COLO829 (cell line): ENCODE measurements around the gene BRF1.
A peak's percentile ranks its signal among the peaks of the same experiment; 100 is the strongest.
"Not testable (repeated sequence)": the region's sequence is repeated elsewhere in the genome, so short reads cannot be mapped to it uniquely, and the experiment has no call there.

Experiments
- DNase-seq: peaks from one replicate; pipeline ENCODE4 v3.0.0; 2012; ENCODE audit warnings: low spot score

The BRF1 gene

DNA sequence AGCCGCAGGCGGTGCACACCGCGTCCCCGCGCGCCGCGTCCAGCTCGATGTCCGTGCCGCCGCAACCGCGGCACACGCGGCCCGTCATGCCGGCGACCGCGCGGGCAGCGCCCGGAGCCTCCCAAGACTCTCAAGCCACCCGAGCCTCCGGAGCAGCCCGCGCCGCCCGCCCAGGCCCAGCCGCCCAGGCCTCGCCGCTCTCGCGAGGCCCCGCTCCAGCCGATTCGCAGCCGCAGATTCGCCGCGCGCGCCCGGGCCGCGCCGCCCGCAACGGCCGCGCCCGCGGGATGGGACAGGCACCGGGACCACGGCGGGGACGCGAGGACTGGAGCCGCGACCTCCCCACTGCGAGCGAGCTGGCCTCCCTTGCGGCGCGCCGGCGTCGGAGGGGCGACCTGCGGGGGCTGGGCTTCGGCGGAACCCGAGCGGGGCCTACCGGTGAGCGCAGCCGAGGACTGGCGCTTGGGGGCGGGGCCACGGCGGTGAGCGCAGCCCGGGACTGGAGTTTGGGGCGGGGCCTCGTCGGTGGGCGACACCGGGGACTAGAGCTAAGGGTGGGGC lies at the start of gene BRF1:
Gene BRF1, minus strand, starts transcription at position 460 of the 561 bp plus-strand sequence. Its CDS starts 372 bp downstream, at position 88.
- DNase-seq, result peak; percentile 78

DNA sequence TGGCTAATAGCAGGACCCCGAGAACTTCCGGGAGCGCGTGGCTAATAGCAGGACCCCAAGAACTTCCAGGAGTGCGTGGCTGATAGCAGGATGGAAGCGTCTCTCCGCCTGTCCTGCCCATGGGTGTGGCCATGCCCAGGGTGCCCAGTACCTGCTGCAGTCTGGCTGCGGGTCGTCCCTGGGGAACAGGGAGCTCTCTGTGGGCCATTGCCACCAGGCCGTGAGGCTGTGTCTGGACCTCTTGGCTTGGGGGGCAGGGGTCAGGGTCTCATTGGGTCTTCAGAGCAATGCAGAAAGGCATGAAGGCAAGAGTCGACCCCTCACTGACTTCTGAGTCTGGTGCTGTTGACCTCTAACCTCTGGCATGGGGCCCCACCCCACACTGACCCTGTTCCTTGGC lies 49.2 kb upstream of the BRF1 start:
- DNase-seq, result no peak

- DNase-seq, result no peak
These were observed 48.3 kb upstream of the BRF1 start for GRCh38 chr14:105348945-105349699.

DNA sequence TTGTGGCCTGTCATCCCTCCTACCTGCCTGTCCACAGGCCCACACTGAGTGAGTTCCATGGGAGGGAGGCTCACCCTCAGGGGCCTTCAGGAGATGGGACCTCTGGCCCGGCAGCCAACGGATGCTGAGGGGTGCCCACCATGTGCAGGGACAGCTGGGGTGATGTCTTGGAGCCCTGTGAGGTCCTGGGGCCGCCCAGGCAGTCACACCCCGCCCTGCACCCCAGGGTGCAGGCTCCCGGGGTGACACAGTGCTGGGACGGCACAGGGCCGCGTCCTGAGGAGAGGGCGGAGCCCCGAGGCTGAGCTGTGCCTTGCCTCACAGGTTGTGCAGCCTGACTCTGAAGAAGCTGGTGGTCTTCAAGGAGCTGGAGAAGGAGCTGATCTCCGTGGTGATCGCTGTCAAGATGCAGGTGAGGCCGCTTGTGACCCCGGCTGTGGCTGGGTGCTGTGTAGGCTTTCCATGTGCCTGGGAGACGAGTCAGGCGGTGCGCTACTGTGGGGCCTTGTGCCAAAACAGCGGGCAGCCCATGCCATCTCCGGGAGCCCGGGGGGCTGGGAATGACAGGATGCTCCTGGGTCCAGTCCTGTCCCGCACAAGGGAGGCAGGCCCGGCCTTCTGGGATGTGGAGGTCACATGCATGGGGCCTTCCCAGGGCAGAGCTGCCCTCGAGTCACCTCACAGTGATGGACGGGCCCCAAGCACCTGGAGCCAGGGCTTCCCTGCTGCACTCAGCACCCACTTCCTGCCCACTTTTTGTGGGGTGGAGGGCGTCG lies 47.6 kb upstream of the BRF1 start:
- no peak for DNase-seq

DNA sequence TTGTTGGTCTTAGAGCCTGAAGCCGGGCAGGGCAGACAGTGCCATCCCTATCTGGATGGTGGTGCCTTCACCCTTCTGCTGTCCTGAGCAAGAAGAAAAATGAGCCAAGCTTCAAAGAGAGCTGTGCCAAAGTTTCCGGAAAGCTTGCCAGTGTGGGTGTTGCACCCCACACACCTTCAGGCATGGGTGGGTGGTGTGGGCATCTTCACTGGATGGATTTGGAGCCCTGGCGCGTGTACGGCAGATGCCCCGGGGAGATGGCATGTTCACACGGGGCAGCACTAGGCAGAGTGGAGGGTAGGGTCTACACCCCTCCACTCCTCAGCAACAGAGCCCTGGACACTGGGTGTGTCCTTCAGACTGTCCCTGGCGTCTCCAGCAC lies 46.8 kb upstream of the BRF1 start:
- no peak for DNase-seq

DNA sequence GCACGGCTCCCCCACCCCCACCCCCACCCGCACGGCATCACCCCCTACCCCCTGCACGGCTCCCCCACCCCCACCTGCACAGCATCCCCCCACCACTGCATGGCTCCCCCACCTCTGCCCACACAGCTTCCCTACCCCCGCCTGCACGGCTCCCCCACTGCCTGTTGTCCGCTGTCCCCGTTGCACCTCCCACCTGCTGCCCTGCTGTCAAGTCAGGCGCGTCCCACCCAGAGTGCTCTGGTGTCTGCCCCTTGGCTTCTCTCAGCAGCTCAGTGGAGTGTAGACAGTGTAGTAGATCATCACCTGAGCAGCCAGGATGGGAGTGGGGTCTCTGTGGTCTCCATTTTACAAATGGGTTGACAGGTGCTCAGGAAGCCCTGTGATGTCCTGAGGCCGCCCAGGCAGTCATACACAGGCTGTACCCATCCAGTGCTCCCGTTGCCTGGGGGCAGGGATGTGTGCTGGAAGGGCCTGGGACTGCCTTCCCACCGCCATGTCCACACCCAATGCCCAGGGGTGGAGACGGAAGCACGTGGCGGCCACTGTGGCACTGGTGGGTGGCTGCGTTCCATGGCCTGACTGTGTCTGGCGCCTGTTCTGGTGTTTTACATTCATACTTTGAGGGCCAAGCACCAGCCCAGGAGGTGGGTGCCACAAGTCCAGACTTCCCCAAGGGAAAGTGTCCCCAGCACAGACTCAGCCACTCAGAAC lies 46.2 kb upstream of the BRF1 start:
- DNase-seq, result no peak

- DNase-seq, result no peak
These were observed 45.4 kb upstream of the BRF1 start for GRCh38 chr14:105346200-105346533.

DNA sequence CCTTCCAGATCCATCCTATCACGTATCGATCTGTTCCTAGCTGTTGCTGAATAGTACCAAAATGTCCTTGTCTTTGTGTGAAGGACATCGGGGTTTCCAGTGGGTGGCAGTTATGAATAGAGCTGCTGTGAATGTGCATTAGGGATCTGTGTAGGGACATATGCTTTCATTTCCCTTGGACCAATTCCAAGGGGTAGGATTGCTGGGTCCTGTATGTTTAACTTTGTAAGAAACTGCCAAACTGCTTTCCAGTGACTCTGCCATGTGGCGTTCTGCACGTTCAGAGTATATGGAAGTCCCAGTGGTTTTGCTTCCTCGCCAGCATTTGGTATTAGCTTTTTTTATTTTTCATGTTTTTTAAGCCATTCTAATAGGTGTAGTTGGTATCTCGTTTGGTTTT lies 42.4 kb upstream of the BRF1 start:
- no peak for DNase-seq

DNA sequence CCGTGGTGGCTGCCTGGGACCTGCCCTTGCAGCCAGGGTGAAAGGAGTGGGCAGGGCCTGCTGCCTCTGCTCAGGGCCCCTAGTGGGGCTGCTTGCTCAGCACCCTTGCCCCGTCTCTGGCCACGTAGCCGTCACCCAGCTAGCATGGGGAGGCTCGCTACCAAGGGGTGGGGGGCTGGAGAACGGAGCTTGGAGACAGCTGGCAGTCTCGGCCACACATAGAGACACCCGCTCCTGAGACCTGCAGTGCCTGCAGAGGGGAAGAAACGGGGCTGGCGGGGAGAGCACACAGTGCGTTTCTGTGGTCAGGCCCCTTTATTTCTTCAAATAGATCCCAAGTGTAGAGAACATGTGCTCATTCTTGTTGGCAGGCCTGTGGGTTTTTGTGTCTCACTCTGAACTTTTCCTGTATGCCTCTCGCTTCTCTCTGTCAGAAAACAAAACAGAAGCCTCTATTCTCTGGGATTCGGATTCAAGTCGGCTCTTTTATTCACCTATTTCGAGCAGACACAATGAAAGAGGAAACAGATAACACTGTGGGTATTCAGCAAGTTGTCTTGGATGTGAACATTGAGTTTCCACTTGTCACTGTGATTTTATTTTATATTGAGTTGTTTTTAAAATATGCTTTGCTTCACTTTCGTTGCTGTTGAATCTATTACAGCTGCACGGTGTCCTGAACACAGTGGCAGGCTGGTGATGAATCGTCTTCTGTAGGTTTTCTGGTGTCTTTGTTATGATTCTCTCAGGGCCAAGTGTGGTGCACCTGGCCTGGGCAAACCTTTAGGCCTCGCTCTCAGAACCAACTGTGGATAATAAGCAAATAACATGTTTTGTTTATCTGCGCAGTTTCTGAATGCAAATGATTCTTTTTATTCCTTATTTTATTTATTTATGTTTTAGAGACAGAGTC lies 40.3 kb upstream of the BRF1 start:
- peak; percentile 28 for DNase-seq

DNA sequence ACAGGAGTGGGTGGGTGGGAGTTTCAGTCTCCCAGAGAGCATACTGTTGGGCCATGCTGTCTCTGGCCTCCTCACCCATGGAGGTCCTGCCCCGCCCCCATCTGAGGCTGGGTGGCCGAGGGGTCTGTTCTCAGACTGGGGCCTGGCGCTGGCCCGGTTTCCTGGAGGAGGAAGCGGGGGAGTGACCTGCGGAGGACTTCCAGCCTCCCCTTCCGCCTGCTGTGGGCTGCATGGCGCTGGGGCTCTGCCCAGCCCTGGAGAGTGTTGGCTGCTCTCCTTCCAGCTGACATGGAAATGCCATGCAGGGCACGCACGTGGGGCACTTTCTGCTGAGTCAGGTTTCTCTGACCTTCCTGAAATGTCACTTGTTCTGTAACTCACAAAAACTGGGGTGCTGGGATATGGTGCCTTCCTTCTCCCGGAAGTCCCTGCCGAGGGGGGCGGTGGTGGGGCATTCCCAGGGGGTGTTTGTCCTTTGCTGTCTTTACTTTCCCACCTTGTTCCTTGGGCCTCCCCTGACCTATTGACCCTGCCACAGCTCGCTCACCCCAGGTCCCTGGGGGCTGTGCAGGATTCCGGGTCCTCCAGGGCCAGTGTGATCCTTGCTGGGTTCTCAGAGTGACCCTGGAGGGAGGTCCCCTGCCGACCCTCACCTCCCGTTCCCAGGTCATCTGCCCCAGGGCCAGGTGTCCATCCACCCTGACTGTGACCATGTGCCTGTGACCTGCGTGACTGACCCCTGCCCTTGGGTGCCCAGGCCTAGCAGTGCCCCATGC lies 37.4 kb upstream of the BRF1 start:
- DNase-seq, result no peak

DNA sequence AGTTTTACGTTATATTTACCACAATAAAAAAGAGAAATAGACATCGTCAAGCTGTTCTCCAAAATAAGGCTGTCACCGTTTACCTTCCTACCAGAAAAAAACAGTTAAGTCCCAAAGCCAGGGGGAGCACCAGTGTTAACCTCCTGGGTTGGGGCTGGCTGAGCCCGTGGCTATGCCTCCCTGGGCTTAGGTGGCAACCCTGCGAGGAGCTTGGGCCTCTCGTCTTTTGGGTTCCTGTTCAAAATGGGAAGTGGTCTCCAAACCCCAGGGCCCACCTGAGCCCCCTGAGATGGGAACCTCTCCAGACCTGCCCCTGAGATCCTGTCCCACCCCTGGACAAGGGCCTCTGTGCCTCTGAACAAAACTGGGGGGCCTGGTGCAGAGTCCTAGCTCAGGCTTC lies 36.6 kb upstream of the BRF1 start:
- DNase-seq, result no peak

DNA sequence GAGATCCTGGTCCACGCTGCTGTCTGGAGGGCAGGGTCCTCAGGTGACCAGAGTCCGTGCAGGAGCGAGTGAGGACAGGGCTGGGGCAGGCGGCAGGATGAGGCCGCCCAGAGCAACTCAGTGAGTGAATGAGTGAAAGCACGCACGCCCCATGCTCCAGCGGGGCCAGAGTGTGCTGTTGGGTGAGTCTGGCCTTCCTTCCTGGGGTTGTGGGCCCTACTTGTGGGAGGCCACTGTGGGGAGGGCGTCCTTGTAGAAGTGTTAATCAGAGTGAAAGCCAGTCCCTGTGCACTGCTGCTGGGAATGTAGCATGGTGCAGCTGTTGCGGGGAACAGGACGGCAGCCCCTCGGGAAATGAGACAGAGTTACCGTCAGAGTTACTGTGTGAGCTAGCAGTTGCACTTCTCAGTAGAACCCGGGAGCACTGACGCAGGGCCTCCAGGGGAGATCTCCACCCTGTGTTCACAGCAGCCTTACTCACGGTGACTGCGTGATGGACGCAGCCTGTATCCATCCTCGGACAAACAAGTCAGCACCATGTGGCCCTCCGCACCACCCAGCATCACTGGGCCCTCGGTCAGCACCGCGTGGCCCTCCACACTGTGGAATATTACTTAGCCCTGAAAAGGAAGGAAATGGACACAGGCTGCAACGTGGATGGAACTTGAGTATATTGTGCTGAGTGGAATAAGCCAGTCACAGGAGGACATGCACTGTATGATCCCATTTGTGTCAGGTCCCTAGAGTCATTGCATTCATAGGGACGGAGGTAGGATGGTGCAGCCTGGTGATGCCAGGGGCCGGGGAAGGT lies 35.9 kb upstream of the BRF1 start:
- DNase-seq, result no peak

DNA sequence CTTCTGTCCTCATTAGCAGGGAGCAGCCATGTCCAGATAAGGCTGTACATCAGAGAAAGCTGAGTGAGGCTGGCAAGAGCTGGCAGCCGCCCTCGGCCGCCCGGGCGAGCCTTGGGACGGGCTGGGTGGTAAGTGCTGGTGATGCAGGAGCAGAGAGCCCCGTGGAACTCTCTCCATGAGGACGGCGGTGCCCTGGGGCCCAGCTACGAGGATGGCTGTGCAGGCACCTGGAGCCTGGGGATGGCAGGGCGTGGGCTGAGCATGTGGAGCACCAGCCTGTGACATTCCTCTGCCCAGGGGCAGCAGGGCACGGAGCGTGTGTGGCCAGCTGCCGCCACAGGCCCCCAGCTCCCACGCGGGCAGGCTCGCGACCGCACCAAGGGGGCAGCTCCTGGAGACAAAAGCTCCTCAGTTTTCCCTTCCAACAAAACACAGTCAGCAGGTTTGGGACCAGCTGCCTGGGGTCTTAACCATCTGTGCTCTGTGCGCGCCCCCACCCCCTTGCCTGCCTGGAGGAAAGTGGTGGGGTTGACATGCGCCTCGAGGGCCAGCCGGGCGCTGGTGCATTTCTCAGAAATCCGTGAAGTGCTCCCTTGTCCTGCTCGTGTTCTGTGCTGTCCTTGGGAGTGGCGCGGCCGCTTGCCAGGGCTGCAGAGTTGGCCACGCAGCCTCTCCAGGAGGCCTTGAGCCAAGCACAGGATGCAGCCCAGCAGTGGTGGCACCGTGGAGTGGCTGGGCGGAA lies 35.1 kb upstream of the BRF1 start:
- no peak for DNase-seq

- not testable (repeated sequence) for DNase-seq
These were observed 34.4 kb upstream of the BRF1 start for GRCh38 chr14:105335231-105335542.

DNA sequence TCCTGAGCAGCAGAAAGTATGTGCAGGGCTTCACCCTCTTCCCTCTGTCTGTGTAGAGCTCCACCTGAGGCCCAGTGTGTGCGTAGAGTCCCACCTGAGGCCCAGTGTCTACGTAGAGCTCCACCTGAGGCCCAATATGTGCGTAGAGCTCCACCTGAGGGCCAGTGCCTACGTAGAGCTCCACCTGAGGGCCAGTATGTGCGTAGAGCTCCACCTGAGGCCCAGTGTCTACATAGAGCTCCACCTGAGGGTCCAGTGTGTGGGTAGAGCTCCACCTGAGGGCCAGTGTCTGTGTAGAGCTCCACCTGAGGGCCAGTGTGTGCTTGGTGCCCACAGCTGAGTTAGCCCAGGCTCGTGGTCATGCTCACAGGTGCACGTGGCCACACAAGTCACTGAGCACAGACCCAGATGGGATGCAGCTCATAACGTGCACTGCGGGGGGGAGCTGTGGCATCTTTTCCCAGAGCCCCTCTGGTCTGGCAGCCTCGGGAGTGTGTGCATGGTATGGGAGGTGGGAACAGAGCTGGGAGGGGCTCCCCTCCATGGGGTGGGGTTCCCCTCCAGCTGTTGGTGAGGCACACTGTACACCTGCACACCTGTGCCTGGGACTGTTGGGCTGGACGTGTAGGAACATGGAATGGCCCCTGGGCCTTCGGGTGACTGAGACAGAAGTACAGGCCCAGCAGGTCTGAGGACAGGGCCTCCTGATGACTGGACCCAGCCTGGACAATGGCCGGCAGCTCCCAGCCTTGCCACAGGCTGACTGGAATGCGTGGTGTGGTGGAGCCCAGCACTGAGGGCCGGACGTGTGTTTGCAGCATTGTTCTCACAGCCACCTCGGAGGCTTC lies 33.8 kb upstream of the BRF1 start:
- DNase-seq, result no peak

GRCh38 chr14:105333613-105334364 lies 33.0 kb upstream of the BRF1 start:
- no peak for DNase-seq

- no peak for DNase-seq
These were observed 32.3 kb upstream of the BRF1 start for GRCh38 chr14:105333020-105333490.
